ENCODE results near the gene CENPVL2. TPM values are rescaled to one million over a fixed set of nuclear protein-coding genes. Genes with fewer than 3 reads are reported as not detected.
"Not testable (repeated sequence)": the region's sequence is repeated elsewhere in the genome, so short reads cannot be mapped to it uniquely, and the experiment has no call there.

The CENPVL2 gene
- total RNA-seq, 1 donor from 2014 or later = not detected

DNA sequence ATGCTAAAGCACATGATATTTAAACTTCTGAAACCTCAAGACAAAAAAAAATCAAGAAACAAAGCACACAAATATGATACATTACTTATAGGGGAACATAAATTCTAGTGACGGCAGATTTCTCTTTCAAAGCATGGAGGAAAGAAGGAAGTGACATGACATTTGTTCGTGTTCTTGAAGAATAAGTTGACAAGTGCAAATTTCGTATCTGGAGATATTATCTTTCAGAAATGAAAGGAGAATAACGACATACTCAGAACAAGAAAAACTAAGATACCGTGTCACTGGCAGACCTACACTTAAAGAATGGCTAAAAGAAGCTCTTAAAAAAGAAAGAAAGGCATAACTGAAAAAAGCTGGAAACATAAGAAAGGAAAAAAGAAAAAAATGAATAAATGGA is 16.6 kb downstream of the CENPVL2 start:
- Mint-ChIP-seq H3K27me3 (ENCODE audit: unreplicated experiment) (no peaks in the 10 kb centered on the region), H3K4me3 (ENCODE audit: unreplicated experiment) (no peak overlapping the region), H3K9me3 (ENCODE audit: unreplicated experiment) (no peaks in the 10 kb centered on the region), H3K36me3 (ENCODE audit: low read depth, unreplicated experiment) (no peaks in the 10 kb centered on the region), H3K27ac (ENCODE audit: unreplicated experiment) (no peak overlapping the region), H3K4me1 (ENCODE audit: unreplicated experiment) (no peaks in the 10 kb centered on the region)
- no peak for DNase-seq (ENCODE audit: low spot score)
- TF ChIP-seq, protein P1, sequence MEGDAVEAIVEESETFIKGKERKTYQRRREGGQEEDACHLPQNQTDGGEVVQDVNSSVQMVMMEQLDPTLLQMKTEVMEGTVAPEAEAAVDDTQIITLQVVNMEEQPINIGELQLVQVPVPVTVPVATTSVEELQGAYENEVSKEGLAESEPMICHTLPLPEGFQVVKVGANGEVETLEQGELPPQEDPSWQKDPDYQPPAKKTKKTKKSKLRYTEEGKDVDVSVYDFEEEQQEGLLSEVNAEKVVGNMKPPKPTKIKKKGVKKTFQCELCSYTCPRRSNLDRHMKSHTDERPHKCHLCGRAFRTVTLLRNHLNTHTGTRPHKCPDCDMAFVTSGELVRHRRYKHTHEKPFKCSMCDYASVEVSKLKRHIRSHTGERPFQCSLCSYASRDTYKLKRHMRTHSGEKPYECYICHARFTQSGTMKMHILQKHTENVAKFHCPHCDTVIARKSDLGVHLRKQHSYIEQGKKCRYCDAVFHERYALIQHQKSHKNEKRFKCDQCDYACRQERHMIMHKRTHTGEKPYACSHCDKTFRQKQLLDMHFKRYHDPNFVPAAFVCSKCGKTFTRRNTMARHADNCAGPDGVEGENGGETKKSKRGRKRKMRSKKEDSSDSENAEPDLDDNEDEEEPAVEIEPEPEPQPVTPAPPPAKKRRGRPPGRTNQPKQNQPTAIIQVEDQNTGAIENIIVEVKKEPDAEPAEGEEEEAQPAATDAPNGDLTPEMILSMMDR (IDR thresholded peaks at IDR 0.05; ENCODE audit: unreplicated experiment) = no peak

DNA sequence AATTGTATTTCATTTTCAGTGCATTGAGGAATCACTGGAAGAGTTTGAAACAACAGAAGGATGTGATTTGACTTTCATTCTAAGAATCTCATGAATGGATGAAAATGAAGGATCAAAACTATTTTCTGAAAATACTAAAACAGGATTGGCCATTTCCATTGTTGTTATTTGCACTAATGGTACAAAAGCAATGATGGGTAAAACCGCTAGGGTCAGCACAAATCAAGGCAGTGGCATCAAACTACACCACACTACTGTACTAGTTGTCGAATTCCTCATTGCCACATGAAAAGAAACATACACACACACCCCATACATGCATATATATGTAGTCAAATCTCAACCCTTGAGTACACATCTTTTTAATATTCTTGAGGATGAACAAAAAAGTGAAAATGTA is 39.3 kb downstream of the CENPVL2 start:
- H3K9me3 Mint-ChIP-seq (ENCODE audit: unreplicated experiment) = no peaks in the 10 kb centered on the region
- H3K36me3 Mint-ChIP-seq (ENCODE audit: low read depth, unreplicated experiment) = no peaks in the 10 kb centered on the region
- DNase-seq (ENCODE audit: low spot score) = no peak
- no peaks in the 10 kb centered on the region for H3K4me1 Mint-ChIP-seq (ENCODE audit: unreplicated experiment)
- no peak overlapping the region for H3K27ac Mint-ChIP-seq (ENCODE audit: unreplicated experiment)
- H3K27me3 Mint-ChIP-seq (ENCODE audit: unreplicated experiment) = no peaks in the 10 kb centered on the region
- H3K4me3 Mint-ChIP-seq (ENCODE audit: unreplicated experiment) = no peak overlapping the region
- TF ChIP-seq, protein P1 (IDR thresholded peaks at IDR 0.05; ENCODE audit: unreplicated experiment) = no peak

DNA sequence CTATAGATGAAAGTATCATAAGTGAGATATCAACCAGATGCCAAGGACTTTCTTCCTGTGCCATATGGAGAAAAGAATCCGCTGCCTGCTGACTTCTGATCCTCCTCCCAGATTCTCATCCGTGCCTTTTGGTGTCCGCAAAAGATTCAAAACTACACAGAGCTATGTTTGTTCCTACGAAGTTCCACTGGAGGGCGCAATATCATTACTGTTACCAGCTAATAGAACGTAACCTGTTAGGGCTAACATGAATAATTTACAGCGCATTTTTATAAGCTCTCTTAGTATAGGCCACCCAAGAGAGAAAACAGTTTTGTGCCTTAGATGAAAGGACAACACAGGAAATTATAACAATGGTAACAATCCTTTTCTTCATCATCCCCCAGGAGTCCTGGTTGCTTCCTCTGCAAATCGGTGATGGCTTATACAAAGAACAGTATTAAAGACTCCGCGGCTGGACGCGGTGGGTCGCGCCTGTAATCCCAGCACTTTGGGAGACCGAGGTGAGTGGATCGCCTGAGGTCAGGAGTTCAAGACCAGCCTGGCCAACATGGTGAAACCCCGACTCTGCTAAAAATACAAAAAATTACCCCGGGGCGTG is 41.1 kb downstream of the CENPVL2 start:
- H3K9me3 Mint-ChIP-seq (ENCODE audit: unreplicated experiment) = no peaks in the 10 kb centered on the region
- DNase-seq (ENCODE audit: low spot score) = peak; percentile 26

DNA sequence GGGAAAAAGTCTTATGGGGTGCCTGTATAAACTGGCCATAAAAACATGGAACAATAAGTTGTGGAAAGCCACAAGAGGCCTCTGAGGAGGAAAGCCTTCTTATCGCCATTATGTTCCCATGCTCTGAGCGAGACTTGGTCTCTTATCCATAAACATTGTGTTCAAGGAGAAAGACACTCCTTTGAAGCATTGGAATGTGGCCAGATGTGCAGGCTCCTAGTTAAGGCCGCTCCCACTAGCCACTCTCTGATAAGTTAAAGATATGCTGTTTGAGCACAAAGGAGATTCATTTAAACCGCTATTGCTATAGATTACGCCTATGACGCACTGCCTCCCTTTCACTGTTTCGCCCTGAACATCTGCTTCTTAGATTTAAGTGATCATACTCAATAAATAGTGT is 46.1 kb downstream of the CENPVL2 start:
- H3K27me3 Mint-ChIP-seq (ENCODE audit: unreplicated experiment); H3K9me3 Mint-ChIP-seq (ENCODE audit: unreplicated experiment); H3K4me1 Mint-ChIP-seq (ENCODE audit: unreplicated experiment); DNase-seq (ENCODE audit: low spot score); H3K4me3 Mint-ChIP-seq (ENCODE audit: unreplicated experiment); H3K36me3 Mint-ChIP-seq (ENCODE audit: low read depth, unreplicated experiment); H3K27ac Mint-ChIP-seq (ENCODE audit: unreplicated experiment): not testable (repeated sequence)

More for the DNA sequence above, 41.1 kb downstream of the CENPVL2 start:
- peaks cover 2% of the 10 kb centered on the region for H3K27me3 Mint-ChIP-seq (ENCODE audit: unreplicated experiment)
- no peak overlapping the region for H3K4me3 Mint-ChIP-seq (ENCODE audit: unreplicated experiment)
- no peak overlapping the region for H3K27ac Mint-ChIP-seq (ENCODE audit: unreplicated experiment)
- H3K36me3 Mint-ChIP-seq (ENCODE audit: low read depth, unreplicated experiment) = no peaks in the 10 kb centered on the region
- TF ChIP-seq, protein P1 (IDR thresholded peaks at IDR 0.05; ENCODE audit: unreplicated experiment) = peak; percentile 56
- no peaks in the 10 kb centered on the region for H3K4me1 Mint-ChIP-seq (ENCODE audit: unreplicated experiment)

Other genes starting within 250 kb of the CENPVL2 start
- 8.7 TPM for gene NUDT11, start 186.2 kb downstream of the CENPVL2 start, total RNA-seq (ENCODE audit: unreplicated experiment)
- 2.1 TPM for gene CENPVL3, start 63.9 kb downstream of the CENPVL2 start, total RNA-seq (ENCODE audit: unreplicated experiment)
- gene CENPVL1, start 27.7 kb upstream of the CENPVL2 start, total RNA-seq (ENCODE audit: unreplicated experiment) = not detected
- 16.4 TPM for gene GSPT2, start 60.6 kb upstream of the CENPVL2 start, total RNA-seq (ENCODE audit: unreplicated experiment)
- 196 TPM for gene MAGED1, start 210.8 kb upstream of the CENPVL2 start, total RNA-seq (ENCODE audit: unreplicated experiment)